Keratinocyte (primary cell): ENCODE results near the gene YAP1. TPM values are rescaled to one million over a fixed set of nuclear protein-coding genes. Genes with fewer than 3 reads are reported as not detected.
A peak's percentile ranks its signal among the peaks of the same experiment; 100 is the strongest.

Experiments used
- DNase-seq: peaks from one replicate; pipeline ENCODE4 v3.0.0-alpha.2; 2011; ENCODE audit warnings: low read depth, missing footprints, low spot score
- FAIRE-seq: peaks from 2 replicates; lab custom pipeline; 2011; peaks lifted over from hg19 to GRCh38; lab: Jason Lieb, UNC
- H2AFZ ChIP-seq: 2 replicates; pipeline ENCODE4 v1.6.0; 2012; ENCODE audit warnings: low read length, control low read depth, inconsistent platforms; ENCODE audit not compliant: control insufficient read depth
- H3K27ac ChIP-seq: 2 replicates; pipeline ENCODE4 v1.5.1; 2011; ENCODE audit warnings: low read length; ENCODE audit not compliant: control insufficient read depth, insufficient read depth
- H3K27me3 ChIP-seq: 3 replicates; pipeline ENCODE4 v1.6.0; 2011; ENCODE audit warnings: low read length; ENCODE audit not compliant: control insufficient read depth, insufficient read depth; ENCODE audit errors: extremely low read depth
- H3K36me3 ChIP-seq, 2 experiments: 2 replicates in 1 of 2; 3 replicates in 1 of 2; pipeline ENCODE4 v1.5.1; 2011; ENCODE audit warnings: low read length in 2 of 2, mild to moderate bottlenecking in 1 of 2; ENCODE audit not compliant: control insufficient read depth in 2 of 2, insufficient read depth in 2 of 2; ENCODE audit errors: extremely low read depth in 1 of 2
- H3K4me1 ChIP-seq: 3 replicates; pipeline ENCODE4 v1.5.1; 2011; ENCODE audit warnings: low read length; ENCODE audit not compliant: control insufficient read depth, insufficient read depth; ENCODE audit errors: extremely low read depth
- H3K4me2 ChIP-seq: 3 replicates; pipeline ENCODE4 v1.6.0; 2011; ENCODE audit warnings: low read depth, low read length; ENCODE audit not compliant: control insufficient read depth, insufficient read depth; ENCODE audit errors: extremely low read depth
- H3K4me3 ChIP-seq, 3 experiments: fragments of 200-600 bp in 1 of 3; sonication (generic) in 1 of 3; 2 replicates in 2 of 3; 3 replicates in 1 of 3; pipeline ENCODE4 v1.5.1; 2011 to 2016; ENCODE audit warnings: low read length in 3 of 3, mild to moderate bottlenecking in 3 of 3, control low read depth in 2 of 3, inconsistent platforms in 1 of 3, low read depth in 1 of 3, mixed read lengths in 1 of 3, mixed run types in 1 of 3, moderate library complexity in 1 of 3; ENCODE audit not compliant: control insufficient read depth in 2 of 3, insufficient read depth in 2 of 3; ENCODE audit errors: extremely low read depth in 1 of 3
- H3K79me2 ChIP-seq: 2 replicates; pipeline ENCODE4 v1.6.0; 2012; ENCODE audit warnings: low read length; ENCODE audit not compliant: control insufficient read depth, insufficient read depth
- H3K9ac ChIP-seq: 3 replicates; pipeline ENCODE4 v1.6.0; 2011; ENCODE audit warnings: low read length; ENCODE audit not compliant: control insufficient read depth, insufficient read depth; ENCODE audit errors: extremely low read depth
- H3K9me1 ChIP-seq: 3 replicates; pipeline ENCODE4 v1.6.0; 2011; ENCODE audit warnings: low read length; ENCODE audit not compliant: control insufficient read depth, insufficient read depth; ENCODE audit errors: extremely low read depth
- H3K9me3 ChIP-seq: 2 replicates; pipeline ENCODE4 v1.5.1; 2012; ENCODE audit warnings: low read depth, low read length; ENCODE audit not compliant: control insufficient read depth
- H4K20me1 ChIP-seq: 3 replicates; pipeline ENCODE4 v1.6.0; 2011; ENCODE audit warnings: low read length; ENCODE audit not compliant: control insufficient read depth, insufficient read depth; ENCODE audit errors: extremely low read depth
- EZH2 ChIP-seq: IDR thresholded peaks from one replicate; pipeline ENCODE4 v1.6.1; 2012; ENCODE audit warnings: inconsistent platforms, mild to moderate bottlenecking, low read length, moderate library complexity
- dilution Hi-C: fragments of 300-500 bp; cut with MboI; formaldehyde crosslinking; loops from one replicate; pipeline ENCODE4 v1.7.0; 2020; ENCODE audit warnings: low sequenced_read_pairs; ENCODE audit not compliant: extremely low pct_ligation_motif_present
- polyA plus RNA-seq, 5 experiments: library from polyadenylated mRNA; depleted of rRNA in 3 of 5; stranded (reverse) in 3 of 5; stranded (forward) in 1 of 5; unstranded in 1 of 5; fragments of >200 nt; gene quantifications; 1 replicate in 1 of 5; 2 replicates in 3 of 5; 3 replicates in 1 of 5; pipeline versions ENCODE4 v1.2.1 to v1.2.3, GENCODE V29; 2011 to 2012; ENCODE audit warnings: missing spikeins in 2 of 5, low read depth in 1 of 5, low replicate concordance in 1 of 5
- TF ChIP-seq, protein P1 (sequence below), 3 experiments: IDR thresholded peaks in 1 of 3; conservative IDR thresholded peaks in 1 of 3; optimal IDR thresholded peaks in 1 of 3; 2 replicates in 2 of 3; 3 replicates in 1 of 3; pipeline versions ENCODE3 to v1.5.1; 2011; ENCODE audit warnings: low read length in 3 of 3, mild to moderate bottlenecking in 3 of 3, moderate library complexity in 2 of 3, control low read depth in 1 of 3, inconsistent platforms in 1 of 3; ENCODE audit not compliant: insufficient read depth in 2 of 3; ENCODE audit errors: extremely low read depth in 1 of 3

YAP1 gene
- polyA plus RNA-seq, 1 donor (not counting 4 experiments of a cell fraction or from before 2014, with no cell fraction given), result 105 TPM

DNA sequence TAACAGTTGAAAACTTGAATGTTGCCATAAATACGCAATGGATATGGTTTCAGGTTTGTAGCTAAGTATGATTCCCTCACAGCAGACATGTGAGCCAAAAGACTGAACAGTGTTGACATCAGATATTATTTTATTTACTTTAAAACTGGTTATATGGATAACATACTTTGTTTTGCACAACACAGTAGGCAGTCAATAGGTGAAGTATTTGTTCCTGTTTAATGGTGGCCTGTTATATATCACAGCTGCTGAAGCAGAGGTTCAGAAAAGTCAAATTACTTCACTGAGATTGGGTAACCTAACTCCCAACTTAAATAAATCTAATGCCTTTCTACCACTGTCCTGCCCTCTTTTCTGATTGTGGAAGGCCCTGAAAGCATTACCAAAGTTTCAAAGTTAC, 44.6 kb downstream of the YAP1 start:
- H3K9me3 ChIP-seq, result no peaks in the 10 kb centered on the region
- H3K4me3 ChIP-seq, result no peak overlapping the region
- no peak for TF ChIP-seq EZH2
- TF ChIP-seq, protein P1, sequence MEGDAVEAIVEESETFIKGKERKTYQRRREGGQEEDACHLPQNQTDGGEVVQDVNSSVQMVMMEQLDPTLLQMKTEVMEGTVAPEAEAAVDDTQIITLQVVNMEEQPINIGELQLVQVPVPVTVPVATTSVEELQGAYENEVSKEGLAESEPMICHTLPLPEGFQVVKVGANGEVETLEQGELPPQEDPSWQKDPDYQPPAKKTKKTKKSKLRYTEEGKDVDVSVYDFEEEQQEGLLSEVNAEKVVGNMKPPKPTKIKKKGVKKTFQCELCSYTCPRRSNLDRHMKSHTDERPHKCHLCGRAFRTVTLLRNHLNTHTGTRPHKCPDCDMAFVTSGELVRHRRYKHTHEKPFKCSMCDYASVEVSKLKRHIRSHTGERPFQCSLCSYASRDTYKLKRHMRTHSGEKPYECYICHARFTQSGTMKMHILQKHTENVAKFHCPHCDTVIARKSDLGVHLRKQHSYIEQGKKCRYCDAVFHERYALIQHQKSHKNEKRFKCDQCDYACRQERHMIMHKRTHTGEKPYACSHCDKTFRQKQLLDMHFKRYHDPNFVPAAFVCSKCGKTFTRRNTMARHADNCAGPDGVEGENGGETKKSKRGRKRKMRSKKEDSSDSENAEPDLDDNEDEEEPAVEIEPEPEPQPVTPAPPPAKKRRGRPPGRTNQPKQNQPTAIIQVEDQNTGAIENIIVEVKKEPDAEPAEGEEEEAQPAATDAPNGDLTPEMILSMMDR (optimal IDR thresholded peaks at IDR 0.05 in 1 of 3, IDR thresholded peaks at IDR 0.05 in 1 of 3, conservative IDR thresholded peaks at IDR 0.05 in 1 of 3; ENCODE audit: extremely low read depth in 1 of 3, insufficient read depth in 2 of 3, low read length in 3 of 3), result no peak
- no peaks in the 10 kb centered on the region for H3K27me3 ChIP-seq
- DNase-seq (no peak), FAIRE-seq (peak; percentile 43)
- no peak overlapping the region for H3K27ac ChIP-seq
- H3K36me3 ChIP-seq, result no peaks in the 10 kb centered on the region
- no peak overlapping the region for H2AFZ ChIP-seq
- no peak overlapping the region for H3K4me2 ChIP-seq
- H4K20me1 ChIP-seq, result peaks cover 3% of the 10 kb centered on the region
- H3K79me2 ChIP-seq, result peaks cover 98% of the 10 kb centered on the region
- no peaks in the 10 kb centered on the region for H3K9me1 ChIP-seq
- dilution Hi-C loops, result no loop called here
- peaks cover 30% of the 10 kb centered on the region for H3K4me1 ChIP-seq
- H3K9ac ChIP-seq, result no peak overlapping the region

- no peak for TF ChIP-seq EZH2
- TF ChIP-seq, protein P1 (optimal IDR thresholded peaks at IDR 0.05 in 1 of 3, IDR thresholded peaks at IDR 0.05 in 1 of 3, conservative IDR thresholded peaks at IDR 0.05 in 1 of 3; ENCODE audit: extremely low read depth in 1 of 3, insufficient read depth in 2 of 3, low read length in 3 of 3), result no peak
- no peak overlapping the region for H2AFZ ChIP-seq
- H3K9ac ChIP-seq, result no peak overlapping the region
- no peaks in the 10 kb centered on the region for H3K27me3 ChIP-seq
- H3K9me1 ChIP-seq, result no peaks in the 10 kb centered on the region
- H4K20me1 ChIP-seq, result peaks cover 3% of the 10 kb centered on the region
- no peak overlapping the region for H3K4me3 ChIP-seq
- peaks cover 98% of the 10 kb centered on the region for H3K79me2 ChIP-seq
- H3K4me2 ChIP-seq, result peak overlapping the region; percentile 35
- dilution Hi-C loops, result no loop called here
- H3K9me3 ChIP-seq, result no peaks in the 10 kb centered on the region
- DNase-seq (no peak), FAIRE-seq (peak; percentile 76)
- peak overlapping the region; percentile 28 for H3K27ac ChIP-seq
- no peaks in the 10 kb centered on the region for H3K36me3 ChIP-seq
- H3K4me1 ChIP-seq, result peaks cover 30% of the 10 kb centered on the region
Measured at GRCh38 chr11:102155676-102156075, 45.4 kb downstream of the YAP1 start.
